PC-3 (cell line): ENCODE results near the gene TBC1D2B. TPM values are rescaled to one million over a fixed set of nuclear protein-coding genes. Genes with fewer than 3 reads are reported as not detected.

Source experiments
- ATAC-seq: fragments of 200-7000 bp; cut with Tn5 transposase; 2 replicates; pipeline ENCODE4 v1.9.1; 2020; ENCODE audit warnings: mild to moderate bottlenecking, moderate library complexity
- BruUV-seq: library from RNA; stranded (reverse); fragments of 400-500 nt; replicated peaks from 2 replicates; lab custom pipeline; 2021; lab: Mats Ljungman, UMichigan
- CTCF ChIA-PET: fragments of 300-600 bp; sonication (Branson Sonifier 250); formaldehyde crosslinking; loops from one replicate; lab custom pipeline; 2022; ENCODE audit warnings: antibody characterized with exemption; lab: Charles Lee
- POLR2A ChIA-PET: fragments of 300-600 bp; sonication (Branson Sonifier 250); formaldehyde crosslinking; loops from one replicate; lab custom pipeline; 2022; ENCODE audit warnings: antibody characterized with exemption; ENCODE audit not compliant: unreplicated experiment; lab: Charles Lee
- DNase-seq: peaks from one replicate; pipeline ENCODE4 v3.0.0-alpha.2; 2015
- H2AFZ ChIP-seq: fragments of 300-600 bp; sonication (generic); 2 replicates; pipeline ENCODE4 v1.6.0; 2016; ENCODE audit warnings: antibody characterized with exemption, low read length
- H3F3A ChIP-seq: fragments of 300-600 bp; sonication (generic); one replicate; pipeline ENCODE4 v1.6.0; 2017; ENCODE audit warnings: antibody characterized with exemption, low read length, control low read depth, mild to moderate bottlenecking; ENCODE audit not compliant: unreplicated experiment
- H3K27ac ChIP-seq: fragments of 300-600 bp; sonication (generic); 2 replicates; pipeline ENCODE4 v1.5.1; 2016; ENCODE audit warnings: mild to moderate bottlenecking, low read length
- H3K27me3 ChIP-seq: fragments of 300-600 bp; sonication (generic); 2 replicates; pipeline ENCODE4 v1.6.1; 2016; ENCODE audit warnings: low read length, mixed read lengths
- H3K36me3 ChIP-seq: fragments of 300-600 bp; sonication (generic); 2 replicates; pipeline ENCODE4 v1.6.1; 2016; ENCODE audit warnings: low read depth, mixed run types, low read length, mixed read lengths
- H3K4me1 ChIP-seq: fragments of 300-600 bp; sonication (generic); 2 replicates; pipeline ENCODE4 v1.5.1; 2016; ENCODE audit warnings: low read length; ENCODE audit not compliant: insufficient read depth
- H3K4me2 ChIP-seq: fragments of 300-600 bp; sonication (generic); 2 replicates; pipeline ENCODE4 v1.6.0; 2016; ENCODE audit warnings: low read length
- H3K4me3 ChIP-seq: fragments of 300-600 bp; sonication (generic); 2 replicates; pipeline ENCODE4 v1.5.1; 2016; ENCODE audit warnings: mild to moderate bottlenecking, low read length, mixed read lengths
- H3K79me2 ChIP-seq: fragments of 300-600 bp; sonication (generic); 2 replicates; pipeline ENCODE4 v1.6.1; 2017; ENCODE audit warnings: low read length, mixed read lengths
- H3K9ac ChIP-seq: fragments of 300-600 bp; sonication (generic); 2 replicates; pipeline ENCODE4 v1.6.0; 2016; ENCODE audit warnings: mild to moderate bottlenecking, low read length
- H3K9me2 ChIP-seq: fragments of 300-600 bp; sonication (generic); replicated peaks from 2 replicates; pipeline ENCODE4 v1.6.1; 2016; ENCODE audit warnings: mixed run types, low read length, mixed read lengths
- H3K9me3 ChIP-seq: fragments of 300-600 bp; sonication (generic); 2 replicates; pipeline ENCODE4 v1.6.1; 2016; ENCODE audit warnings: low read length, mixed read lengths
- H4K20me1 ChIP-seq: fragments of 300-600 bp; sonication (generic); 2 replicates; pipeline ENCODE4 v1.6.1; 2016; ENCODE audit warnings: low read length, mixed read lengths
- EZH2 ChIP-seq: fragments of 300-600 bp; sonication (generic); IDR thresholded peaks from one replicate; pipeline ENCODE4 v1.6.1; 2017; ENCODE audit warnings: antibody characterized with exemption, mild to moderate bottlenecking, low read length; ENCODE audit not compliant: unreplicated experiment
- EZH2phosphoT487 ChIP-seq: fragments of 300-600 bp; sonication (generic); IDR thresholded peaks from 2 replicates; pipeline ENCODE4 v1.6.1; 2018; ENCODE audit warnings: mild to moderate bottlenecking, antibody characterized with exemption, low read length, borderline replicate concordance
- intact Hi-C: fragments of 100-400 bp; cut with micrococcal nuclease; formaldehyde crosslinking; loops from 2 replicates; pipeline ENCODE4 v1.9.0; 2023
- total RNA-seq: library from RNA; depleted of rRNA; stranded (reverse); fragments of >200 nt; gene quantifications from 2 replicates; pipeline ENCODE4 v1.2.3, GENCODE V29; 2014
- TF ChIP-seq, protein P1 (sequence below): fragments of 300-600 bp; sonication (generic); conservative IDR thresholded peaks from 2 replicates; pipeline ENCODE4 v1.5.1; 2017; ENCODE audit warnings: antibody characterized with exemption, low read depth, mild to moderate bottlenecking, low read length

Gene TBC1D2B
- total RNA-seq, 1 experiment from 2014 or later = 19.0 TPM

DNA sequence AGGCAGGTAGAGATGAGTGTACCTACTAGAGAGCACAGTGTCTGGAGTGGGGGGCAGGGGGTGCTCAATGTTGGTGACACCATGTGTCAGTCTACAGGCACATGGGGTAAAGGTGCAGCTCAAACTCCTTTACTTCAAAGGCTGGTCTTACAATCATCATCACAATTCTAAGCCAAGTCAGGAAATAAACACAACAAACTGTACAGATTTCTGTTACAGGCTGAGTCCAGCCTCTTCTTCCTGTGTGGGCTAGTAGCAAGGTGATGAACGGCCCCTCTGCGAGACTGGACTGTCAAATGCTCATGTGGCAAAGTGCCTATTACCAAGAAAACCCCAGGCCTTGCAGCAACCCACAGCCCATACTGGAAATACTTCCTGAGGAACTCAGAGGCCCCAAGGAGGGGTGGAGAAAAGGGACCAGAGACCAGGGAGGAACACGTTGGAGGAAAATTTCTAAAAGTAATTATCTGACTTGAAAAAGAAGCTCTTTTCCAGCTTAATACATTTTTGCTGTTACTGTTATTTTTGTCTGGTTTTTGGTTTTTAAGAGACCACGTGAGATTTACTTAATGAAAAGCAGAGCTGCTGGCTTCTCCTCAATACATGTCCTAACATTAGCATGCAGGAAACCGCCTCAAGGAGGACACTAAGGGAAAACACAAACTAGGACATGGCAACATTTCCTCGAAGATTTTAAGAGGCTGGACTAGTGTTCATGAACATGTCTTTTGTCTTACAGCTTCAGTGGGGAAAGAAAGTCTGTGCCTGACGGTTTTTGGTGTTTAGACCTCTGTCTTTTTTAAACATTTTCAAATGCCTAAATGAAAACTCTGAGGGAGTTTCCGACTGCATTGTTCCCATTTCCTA lies 29.5 kb downstream of the TBC1D2B start:
- Histone ChIP-seq H3K4me1 (peaks cover 7% of the 10 kb centered on the region; the same call in 1 of the 2 replicates), H3K9ac (no peak overlapping the region), H3K9me3 (no peaks in the 10 kb centered on the region), H3F3A (no peaks in the 10 kb centered on the region), H4K20me1 (no peaks in the 10 kb centered on the region), H3K4me2 (no peak overlapping the region), H3K79me2 (no peaks in the 10 kb centered on the region), H3K9me2 (no peaks in the 10 kb centered on the region), H3K4me3 (no peak overlapping the region), H3K27me3 (no peaks in the 10 kb centered on the region), H3K27ac (no peak overlapping the region), H3K36me3 (peaks cover 7% of the 10 kb centered on the region), H2AFZ (no peak overlapping the region)
- TF ChIP-seq EZH2phosphoT487 = no peak
- TF ChIP-seq EZH2 = no peak
- TF ChIP-seq, protein P1, sequence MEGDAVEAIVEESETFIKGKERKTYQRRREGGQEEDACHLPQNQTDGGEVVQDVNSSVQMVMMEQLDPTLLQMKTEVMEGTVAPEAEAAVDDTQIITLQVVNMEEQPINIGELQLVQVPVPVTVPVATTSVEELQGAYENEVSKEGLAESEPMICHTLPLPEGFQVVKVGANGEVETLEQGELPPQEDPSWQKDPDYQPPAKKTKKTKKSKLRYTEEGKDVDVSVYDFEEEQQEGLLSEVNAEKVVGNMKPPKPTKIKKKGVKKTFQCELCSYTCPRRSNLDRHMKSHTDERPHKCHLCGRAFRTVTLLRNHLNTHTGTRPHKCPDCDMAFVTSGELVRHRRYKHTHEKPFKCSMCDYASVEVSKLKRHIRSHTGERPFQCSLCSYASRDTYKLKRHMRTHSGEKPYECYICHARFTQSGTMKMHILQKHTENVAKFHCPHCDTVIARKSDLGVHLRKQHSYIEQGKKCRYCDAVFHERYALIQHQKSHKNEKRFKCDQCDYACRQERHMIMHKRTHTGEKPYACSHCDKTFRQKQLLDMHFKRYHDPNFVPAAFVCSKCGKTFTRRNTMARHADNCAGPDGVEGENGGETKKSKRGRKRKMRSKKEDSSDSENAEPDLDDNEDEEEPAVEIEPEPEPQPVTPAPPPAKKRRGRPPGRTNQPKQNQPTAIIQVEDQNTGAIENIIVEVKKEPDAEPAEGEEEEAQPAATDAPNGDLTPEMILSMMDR = no peak
- BruUV-seq = no TSS peak
- CTCF ChIA-PET = no interaction called here
- ATAC-seq (no peak), DNase-seq (no peak)
- intact Hi-C loops = no loop called here
- POLR2A ChIA-PET = no interaction called here

DNA sequence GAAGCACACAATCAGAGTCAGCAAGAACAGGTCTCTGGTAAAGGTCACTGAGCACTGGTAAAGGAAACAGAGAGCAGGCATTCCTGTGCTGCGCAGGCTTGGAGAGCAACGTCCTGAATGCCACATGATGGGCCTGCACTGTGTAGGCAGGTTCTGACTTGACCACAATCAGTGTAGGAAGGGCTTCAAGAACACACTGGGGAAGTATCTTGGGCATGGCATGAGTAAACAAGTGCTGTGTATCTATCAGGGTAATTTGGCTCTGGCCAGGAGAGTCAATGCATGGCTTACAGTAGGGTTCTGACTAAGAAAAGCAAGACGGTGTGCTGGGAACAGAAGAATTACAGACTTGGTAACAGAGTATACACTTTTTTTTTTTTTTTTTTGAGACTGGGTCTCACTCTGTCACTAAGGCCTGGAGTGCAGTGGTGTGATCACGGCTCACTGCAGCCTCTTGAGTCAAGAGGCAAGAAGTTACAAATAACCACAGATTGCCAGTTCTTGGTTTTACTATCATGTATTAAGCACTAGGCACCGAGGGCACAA lies 30.6 kb downstream of the TBC1D2B start:
- Histone ChIP-seq H3K9me2 (no peaks in the 10 kb centered on the region), H3K9me3 (no peaks in the 10 kb centered on the region), H3K36me3 (peaks cover 5% of the 10 kb centered on the region; the same call in 1 of the 2 replicates), H3K4me1 (peaks cover 2% of the 10 kb centered on the region; the same call in 1 of the 2 replicates), H3K4me2 (no peak overlapping the region), H3K79me2 (no peaks in the 10 kb centered on the region), H3K9ac (no peak overlapping the region), H3K27ac (no peak overlapping the region), H3F3A (no peaks in the 10 kb centered on the region), H4K20me1 (no peaks in the 10 kb centered on the region), H3K27me3 (no peaks in the 10 kb centered on the region), H3K4me3 (no peak overlapping the region), H2AFZ (no peak overlapping the region)
- intact Hi-C loops = no loop called here
- DNase-seq = no peak
- TF ChIP-seq, protein P1 = no peak
- ChIA-PET POLR2A (no interaction called here), CTCF (no interaction called here)
- BruUV-seq = no TSS peak
- ATAC-seq = no peak

DNA sequence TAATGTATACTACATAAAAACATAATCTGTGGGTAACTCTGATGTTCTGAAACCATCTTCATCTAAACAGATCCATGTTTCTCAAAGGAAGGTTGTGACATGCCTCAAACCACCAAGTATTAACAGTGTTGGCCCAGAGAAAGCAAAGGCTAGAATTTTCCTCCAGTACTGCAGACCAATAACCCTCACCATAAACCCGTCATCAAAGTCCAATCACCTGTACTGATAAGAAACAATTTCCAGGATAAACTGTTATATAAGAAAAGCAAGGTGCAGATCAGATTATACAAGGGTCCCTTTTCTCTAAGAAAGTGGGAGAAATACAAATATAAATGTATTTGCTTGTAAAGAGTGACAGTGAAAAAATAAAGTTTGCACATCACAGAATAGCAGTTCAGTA lies 32.3 kb downstream of the TBC1D2B start:
- TF ChIP-seq EZH2phosphoT487 (no peak), EZH2 (no peak)
- TF ChIP-seq, protein P1 = no peak
- Histone ChIP-seq H3K9ac (no peak overlapping the region), H3K36me3 (peaks cover 5% of the 10 kb centered on the region; the same call in 1 of the 2 replicates), H3K4me1 (no peaks in the 10 kb centered on the region), H3K79me2 (no peaks in the 10 kb centered on the region), H3K27me3 (no peaks in the 10 kb centered on the region), H3F3A (no peaks in the 10 kb centered on the region), H2AFZ (no peak overlapping the region), H3K9me2 (no peaks in the 10 kb centered on the region), H3K4me3 (no peak overlapping the region), H4K20me1 (no peaks in the 10 kb centered on the region), H3K4me2 (no peak overlapping the region), H3K9me3 (no peaks in the 10 kb centered on the region), H3K27ac (no peak overlapping the region)
- ATAC-seq = no peak
- no TSS peak for BruUV-seq
- ChIA-PET CTCF (no interaction called here), POLR2A (no interaction called here)
- intact Hi-C loops = no loop called here
- no peak for DNase-seq
